GM15510 (cell line): ENCODE data around the gene MCTP1.

Source experiments
- POLR2A ChIP-seq: IDR thresholded peaks from 3 replicates; pipeline ENCODE4 v1.6.1; 2011; ENCODE audit warnings: borderline replicate concordance; ENCODE audit not compliant: insufficient read length; ENCODE audit errors: extremely low read depth

MCTP1 gene

GRCh38 chr5:95027775-95028174, 257.1 kb downstream of the MCTP1 start:
- TF ChIP-seq POLR2A = no peak

DNA sequence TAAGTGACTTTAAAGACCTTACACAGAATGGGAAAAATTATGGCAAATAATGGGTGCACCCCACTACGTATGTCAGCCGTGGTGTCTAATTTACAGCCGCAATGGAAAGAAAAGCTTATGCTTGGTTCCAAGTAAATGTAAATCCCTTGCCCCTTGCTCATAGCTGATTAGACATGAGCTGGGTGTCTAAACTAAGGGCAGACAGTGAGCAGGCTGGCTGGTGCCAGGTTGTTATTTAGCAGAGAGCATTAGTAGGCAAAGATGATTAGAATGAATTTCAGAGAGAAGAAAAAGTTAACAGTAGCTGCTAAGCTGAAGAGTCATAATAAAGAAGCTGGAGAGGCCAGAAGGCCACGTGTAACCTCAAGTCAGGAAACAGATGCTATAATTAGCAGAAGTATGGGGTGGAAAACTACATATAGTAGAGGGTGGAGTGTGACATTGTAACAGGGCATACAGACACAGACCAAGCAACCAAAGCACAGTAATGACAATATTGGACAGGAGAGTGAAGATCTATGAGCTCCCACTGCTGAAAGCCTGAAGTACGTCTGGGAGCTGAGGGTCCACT, 257.7 kb downstream of the MCTP1 start:
- TF ChIP-seq POLR2A = no peak

GRCh38 chr5:95026718-95027117, 258.2 kb downstream of the MCTP1 start:
- TF ChIP-seq POLR2A = no peak

- TF ChIP-seq POLR2A = no peak
Observed at GRCh38 chr5:95022967-95023695, 261.8 kb downstream of the MCTP1 start.

GRCh38 chr5:95020345-95020744, 264.5 kb downstream of the MCTP1 start:
- no peak for TF ChIP-seq POLR2A

- TF ChIP-seq POLR2A = no peak
Observed at GRCh38 chr5:95018946-95019345, 265.9 kb downstream of the MCTP1 start.

- TF ChIP-seq POLR2A = no peak
Observed at GRCh38 chr5:95018511-95018910, 266.4 kb downstream of the MCTP1 start.

DNA sequence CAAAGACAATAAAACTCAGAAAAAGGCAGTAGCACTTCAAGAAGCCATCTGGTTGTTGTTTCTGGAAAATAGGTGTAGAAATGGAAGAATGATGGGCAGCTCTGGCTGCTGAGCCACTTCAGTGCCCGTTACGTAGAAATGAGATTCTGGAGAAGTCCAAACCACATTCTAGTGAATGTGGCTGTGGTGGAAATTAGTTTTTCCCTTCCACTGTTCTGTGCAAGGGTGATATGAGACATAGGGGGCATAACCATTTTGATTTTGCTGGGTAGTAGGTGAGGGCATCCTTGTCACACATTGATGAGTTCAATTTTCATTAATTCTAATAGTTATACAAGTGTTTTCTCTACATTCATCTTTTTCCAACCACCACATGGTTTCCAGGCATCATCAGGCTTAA, 275.1 kb downstream of the MCTP1 start:
- no peak for TF ChIP-seq POLR2A

- no peak for TF ChIP-seq POLR2A
Observed at GRCh38 chr5:95007921-95008597, 276.8 kb downstream of the MCTP1 start.

DNA sequence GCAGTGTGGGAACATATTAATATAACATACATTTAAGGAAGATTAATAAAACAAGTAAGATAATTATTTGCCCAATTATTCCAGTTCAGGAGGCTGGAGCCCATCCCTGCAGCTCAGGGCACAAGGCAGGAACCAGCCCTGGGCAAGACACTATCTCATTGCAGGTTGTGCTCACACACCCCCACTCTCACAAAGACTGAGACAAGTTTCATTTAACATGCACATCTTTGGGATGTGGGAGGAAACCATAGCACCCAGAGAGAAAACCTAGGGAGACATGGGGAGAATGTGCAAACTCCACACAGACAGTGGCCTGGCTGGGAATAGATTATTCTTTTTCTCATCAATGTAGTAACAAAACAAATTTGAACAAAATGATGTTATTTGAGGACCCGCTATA, 279.1 kb downstream of the MCTP1 start:
- no peak for TF ChIP-seq POLR2A

- no peak for TF ChIP-seq POLR2A
Observed at GRCh38 chr5:94998670-94999069, 286.2 kb downstream of the MCTP1 start.

GRCh38 chr5:94993491-94993890, 291.4 kb downstream of the MCTP1 start:
- TF ChIP-seq POLR2A = no peak

DNA sequence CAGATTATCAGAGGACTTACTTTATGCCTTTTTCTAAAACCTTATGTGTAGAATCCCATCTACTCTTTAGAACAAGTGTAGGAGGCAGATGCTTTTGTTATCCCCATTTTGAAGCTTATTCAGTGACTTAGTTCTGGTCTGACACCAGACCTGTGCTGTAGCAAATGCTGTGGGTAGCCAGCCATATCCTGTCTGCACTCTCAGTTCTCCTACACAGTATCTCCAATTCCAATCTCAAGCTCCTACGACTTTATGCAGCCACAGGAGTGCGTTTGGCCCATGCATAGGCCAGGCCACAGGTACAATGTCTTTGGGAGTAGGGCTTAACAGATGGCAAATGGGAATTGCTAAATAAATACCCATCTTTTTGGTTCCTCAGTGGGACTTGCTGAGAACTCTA, 292.6 kb downstream of the MCTP1 start:
- TF ChIP-seq POLR2A = no peak

DNA sequence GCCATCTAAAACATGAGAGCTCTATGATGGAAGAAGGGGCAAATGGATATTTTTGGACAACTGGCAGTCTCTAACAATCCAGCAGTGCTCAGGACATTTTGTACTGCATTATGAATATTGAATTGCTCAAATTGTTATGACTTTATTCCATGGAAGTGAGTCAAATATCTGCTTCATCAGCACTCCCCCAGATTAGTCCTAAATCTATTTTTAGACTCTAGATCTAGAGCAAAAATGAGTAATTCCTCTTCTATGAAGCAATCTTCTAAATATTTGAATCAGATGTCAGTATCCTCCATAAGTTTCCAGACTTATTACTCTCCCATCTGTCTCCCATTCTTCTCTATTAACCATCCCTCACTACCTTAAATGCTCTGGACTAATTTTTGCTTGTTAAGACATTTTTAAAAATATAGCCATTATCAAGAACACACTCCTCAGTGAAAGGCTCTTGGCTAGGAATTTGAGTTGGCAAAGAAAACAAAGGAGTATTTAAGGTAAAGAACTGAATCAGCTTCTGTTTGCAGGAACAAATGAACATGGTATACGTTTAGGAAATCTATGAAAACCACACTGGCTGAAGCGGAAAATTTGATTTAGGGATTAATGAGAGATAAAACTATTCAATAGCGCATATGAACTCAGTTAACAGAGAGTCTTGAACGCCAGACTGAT, 300.9 kb downstream of the MCTP1 start:
- no peak for TF ChIP-seq POLR2A

DNA sequence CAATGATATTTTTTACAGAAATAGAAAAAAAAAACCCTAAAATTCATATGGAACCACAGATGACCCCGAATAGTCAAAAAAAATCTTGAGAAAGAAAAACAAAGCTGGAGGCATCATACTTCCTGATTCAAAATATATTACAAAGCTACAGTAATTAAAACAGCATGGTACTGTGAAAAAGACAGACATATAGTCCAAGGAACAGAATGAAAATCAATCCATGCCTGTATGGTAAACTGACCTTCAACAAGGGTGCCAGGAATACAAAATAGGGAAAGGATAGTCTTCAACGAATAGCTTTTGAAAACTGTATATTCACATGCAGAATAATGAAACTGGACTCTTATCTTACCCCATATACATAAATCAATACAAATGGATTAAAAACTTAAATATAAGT, 307.5 kb downstream of the MCTP1 start:
- TF ChIP-seq POLR2A = no peak
